Vagina (tissue), 2 donors: ENCODE results near the gene SAFB.

ENCODE experiments used
- POLR2A ChIP-seq, 2 donors: fragments of 450-650 bp; IDR thresholded peaks; one replicate each; pipeline ENCODE4 v1.6.1; 2017; ENCODE audit warnings: antibody characterized with exemption in 2 of 2, mild to moderate bottlenecking in 2 of 2, moderate library complexity in 2 of 2
- POLR2AphosphoS5 ChIP-seq, 2 donors: sonication (generic); formaldehyde crosslinking; IDR thresholded peaks; one replicate each; pipeline ENCODE4 v1.9.0; 2017; ENCODE audit warnings: antibody characterized with exemption in 2 of 2, mild to moderate bottlenecking in 2 of 2, low read depth in 1 of 2; ENCODE audit not compliant: insufficient read depth in 1 of 2
- TF ChIP-seq, protein P1 (sequence below), 3 experiments: fragments of 450-650 bp in 2 of 3; fragments of 200-600 bp in 1 of 3; sonication (generic) in 1 of 3; IDR thresholded peaks; one replicate each; pipeline ENCODE4 v1.5.1; 2017 to 2019; ENCODE audit warnings: antibody characterized with exemption in 3 of 3, mild to moderate bottlenecking in 2 of 3, moderate library complexity in 2 of 3

- TF ChIP-seq, protein P1, sequence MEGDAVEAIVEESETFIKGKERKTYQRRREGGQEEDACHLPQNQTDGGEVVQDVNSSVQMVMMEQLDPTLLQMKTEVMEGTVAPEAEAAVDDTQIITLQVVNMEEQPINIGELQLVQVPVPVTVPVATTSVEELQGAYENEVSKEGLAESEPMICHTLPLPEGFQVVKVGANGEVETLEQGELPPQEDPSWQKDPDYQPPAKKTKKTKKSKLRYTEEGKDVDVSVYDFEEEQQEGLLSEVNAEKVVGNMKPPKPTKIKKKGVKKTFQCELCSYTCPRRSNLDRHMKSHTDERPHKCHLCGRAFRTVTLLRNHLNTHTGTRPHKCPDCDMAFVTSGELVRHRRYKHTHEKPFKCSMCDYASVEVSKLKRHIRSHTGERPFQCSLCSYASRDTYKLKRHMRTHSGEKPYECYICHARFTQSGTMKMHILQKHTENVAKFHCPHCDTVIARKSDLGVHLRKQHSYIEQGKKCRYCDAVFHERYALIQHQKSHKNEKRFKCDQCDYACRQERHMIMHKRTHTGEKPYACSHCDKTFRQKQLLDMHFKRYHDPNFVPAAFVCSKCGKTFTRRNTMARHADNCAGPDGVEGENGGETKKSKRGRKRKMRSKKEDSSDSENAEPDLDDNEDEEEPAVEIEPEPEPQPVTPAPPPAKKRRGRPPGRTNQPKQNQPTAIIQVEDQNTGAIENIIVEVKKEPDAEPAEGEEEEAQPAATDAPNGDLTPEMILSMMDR (IDR thresholded peaks at IDR 0.05), result no peak
- TF ChIP-seq POLR2A (IDR thresholded peaks at IDR 0.05), result no peak
- no peak for TF ChIP-seq POLR2AphosphoS5 (IDR thresholded peaks at IDR 0.05; ENCODE audit: insufficient read depth in 1 of 2, low read depth in 1 of 2)
Observed at GRCh38 chr19:5621945-5622464, 878 bp upstream of the SAFB start.
